Activated gamma-delta T cell treated with anti-CD3 and anti-CD28 coated beads, Interleukin-2, amount 50 U/mL, for 16 hours (primary cell): ENCODE data around the gene KIAA1191.

Experiments
- DNase-seq: peaks from one replicate; pipeline ENCODE4 v3.0.0-alpha.2; 2020; ENCODE audit warnings: low read depth

KIAA1191 gene

DNA sequence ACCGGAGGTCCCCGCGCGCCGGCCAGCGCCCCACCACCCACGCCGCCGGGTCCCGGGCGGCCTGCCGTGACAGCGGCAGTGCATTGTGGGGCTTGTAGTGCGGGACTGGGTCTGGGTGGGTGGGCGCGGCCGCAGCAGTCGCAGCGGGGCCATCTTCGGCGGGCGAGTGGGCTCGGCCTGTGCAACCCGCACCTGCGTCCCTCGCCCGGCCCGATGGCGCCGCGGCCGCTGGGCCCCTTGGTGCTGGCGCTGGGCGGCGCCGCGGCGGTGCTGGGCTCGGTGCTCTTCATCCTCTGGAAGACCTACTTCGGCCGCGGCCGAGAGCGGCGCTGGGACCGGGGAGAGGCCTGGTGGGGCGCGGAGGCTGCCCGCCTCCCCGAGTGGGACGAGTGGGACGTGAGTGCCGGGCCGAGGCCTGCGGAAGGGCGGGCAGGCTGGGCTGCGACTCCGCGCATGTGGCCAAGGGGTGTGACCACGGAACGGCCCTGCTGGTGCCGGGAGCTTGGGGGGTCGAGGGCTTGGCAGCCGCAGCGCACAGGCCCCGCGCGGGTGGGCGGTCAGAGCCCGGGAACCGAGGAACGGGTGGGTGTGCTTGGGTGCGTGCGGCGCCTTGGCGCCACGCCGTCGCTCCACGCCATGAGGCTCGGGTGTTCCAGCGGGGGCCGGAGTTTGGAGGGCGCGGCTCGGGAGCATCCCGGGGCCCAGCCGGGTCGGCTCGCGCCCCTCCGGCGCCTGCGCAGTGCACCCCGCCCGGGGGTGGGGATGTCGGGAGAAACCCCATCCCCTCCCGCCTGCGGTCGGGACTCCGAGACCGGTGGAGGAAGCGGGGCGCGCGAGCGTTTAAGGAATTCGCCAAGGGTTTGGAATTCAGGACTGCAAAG is 4.0 kb upstream of the KIAA1191 start, which contains the start of gene ARL10:
Gene ARL10, plus strand, starts transcription at position 137 of the 881 bp plus-strand sequence. Its CDS starts 77 bp downstream, at position 214.
- DNase-seq, result peak; percentile 36

GRCh38 chr5:176364765-176365350 is 3.3 kb upstream of the KIAA1191 start:
- DNase-seq, result no peak

DNA sequence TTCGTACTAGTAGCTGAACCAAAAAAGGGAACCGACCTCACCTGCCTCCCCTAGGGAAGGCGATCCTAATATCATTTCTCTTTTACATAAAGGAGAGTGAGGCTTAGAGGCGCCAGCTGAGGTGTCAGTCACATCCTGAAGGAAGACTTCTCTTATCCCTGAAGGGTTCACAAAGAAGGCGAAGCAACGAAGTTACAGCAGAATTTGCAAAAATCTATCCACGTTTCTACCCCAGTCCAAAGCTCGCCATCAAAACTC is 598 bp upstream of the KIAA1191 start:
- no peak for DNase-seq

GRCh38 chr5:176360894-176361436 is 599 bp downstream of the KIAA1191 start:
- peak; percentile 12 for DNase-seq

- DNase-seq, result no peak
Observed at GRCh38 chr5:176359658-176360057, 1.9 kb downstream of the KIAA1191 start.

DNA sequence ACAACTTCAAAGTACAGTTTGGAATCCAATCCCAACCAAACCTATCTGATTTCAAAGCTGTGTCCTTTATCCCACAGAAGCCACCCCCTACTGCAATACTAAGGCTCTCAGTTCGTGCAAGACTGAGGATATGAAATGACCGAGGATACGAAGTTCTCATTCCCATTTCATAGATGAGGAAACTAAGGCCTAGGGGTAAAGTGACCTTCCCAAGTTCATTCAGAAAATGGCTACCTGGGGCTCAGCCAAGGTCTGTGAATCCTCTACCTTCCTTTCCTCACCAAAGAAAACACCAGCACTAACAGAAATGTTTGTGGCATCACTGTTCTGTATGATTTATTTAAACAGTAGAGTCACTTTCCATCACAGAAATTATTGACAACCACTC is 5.4 kb downstream of the KIAA1191 start:
- no peak for DNase-seq

DNA sequence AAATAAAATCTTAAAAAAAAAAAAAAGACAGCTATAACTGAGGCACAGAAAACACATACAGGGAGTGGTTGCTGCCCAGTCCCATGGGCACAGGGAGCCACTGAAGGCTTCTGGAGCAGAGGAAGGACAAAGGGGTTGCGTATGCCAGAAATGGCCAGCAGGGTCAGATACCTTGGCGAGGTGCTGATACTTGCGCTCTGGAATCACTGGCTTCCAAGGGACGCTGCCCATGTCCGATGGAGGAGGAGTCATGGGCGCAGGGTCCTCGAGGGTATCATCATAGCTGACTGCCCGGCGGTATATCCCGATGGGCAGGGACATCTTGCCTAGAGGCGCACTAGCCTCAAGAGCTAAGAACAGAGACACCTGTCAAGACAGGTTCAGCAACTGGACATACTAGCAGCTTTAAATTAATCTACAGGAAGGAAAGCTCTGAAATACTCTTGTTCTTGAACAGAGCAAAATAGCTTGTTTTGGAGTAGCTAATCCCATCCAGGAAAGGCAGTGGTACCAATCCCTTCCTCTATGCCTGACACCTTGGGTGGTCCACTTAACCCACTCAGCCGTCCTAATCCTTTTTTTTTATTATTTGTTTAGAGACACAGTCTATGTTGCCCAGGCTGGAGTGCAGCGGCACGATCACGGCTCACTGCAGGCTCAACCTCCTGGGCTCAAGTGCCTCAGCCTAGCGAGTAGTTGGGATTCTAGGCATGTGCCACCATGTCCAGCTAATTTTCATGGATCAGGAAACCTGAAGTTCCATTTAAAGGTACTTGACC is 6.0 kb downstream of the KIAA1191 start:
- no peak for DNase-seq

DNA sequence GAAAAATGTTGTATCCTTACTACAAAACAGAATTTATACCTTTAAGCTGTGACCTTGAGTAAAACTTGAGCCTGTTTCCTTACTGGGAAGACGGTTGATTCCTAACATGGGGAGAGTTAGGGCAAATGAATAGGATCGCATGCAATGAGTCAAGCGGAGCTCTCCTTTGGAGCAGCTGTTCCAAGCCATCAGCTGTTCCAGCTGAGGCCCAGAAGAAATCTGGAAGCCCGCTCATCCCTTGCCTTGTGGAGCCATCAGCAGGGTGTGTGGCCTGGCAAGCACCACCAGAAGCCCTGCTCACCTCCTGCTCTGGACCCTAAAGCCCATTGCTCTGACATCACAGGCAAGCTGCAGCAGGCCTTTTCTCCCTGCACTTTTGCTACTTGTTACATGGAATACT is 8.0 kb downstream of the KIAA1191 start:
- no peak for DNase-seq

GRCh38 chr5:176352116-176352878 is 9.3 kb downstream of the KIAA1191 start:
- DNase-seq, result no peak

DNA sequence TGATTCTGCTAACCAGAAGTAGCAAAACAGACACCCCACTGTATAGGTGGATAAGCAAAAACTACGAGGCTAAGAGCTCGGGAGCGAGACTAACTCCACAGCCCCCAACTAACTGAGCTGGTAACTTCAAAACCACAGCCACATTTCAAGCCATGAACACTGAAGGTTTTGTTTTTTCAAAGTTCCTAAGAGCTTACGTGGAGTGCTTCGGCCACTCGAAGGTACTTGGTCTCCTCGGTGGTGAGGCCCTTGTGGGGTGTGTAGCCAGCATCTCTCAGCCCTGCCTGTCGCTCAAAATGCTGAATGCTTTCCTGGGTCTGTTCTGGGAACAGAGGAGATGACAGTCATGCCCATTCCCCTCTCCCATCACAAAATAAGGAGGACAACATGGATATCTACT is 11.1 kb downstream of the KIAA1191 start:
- DNase-seq, result no peak

DNA sequence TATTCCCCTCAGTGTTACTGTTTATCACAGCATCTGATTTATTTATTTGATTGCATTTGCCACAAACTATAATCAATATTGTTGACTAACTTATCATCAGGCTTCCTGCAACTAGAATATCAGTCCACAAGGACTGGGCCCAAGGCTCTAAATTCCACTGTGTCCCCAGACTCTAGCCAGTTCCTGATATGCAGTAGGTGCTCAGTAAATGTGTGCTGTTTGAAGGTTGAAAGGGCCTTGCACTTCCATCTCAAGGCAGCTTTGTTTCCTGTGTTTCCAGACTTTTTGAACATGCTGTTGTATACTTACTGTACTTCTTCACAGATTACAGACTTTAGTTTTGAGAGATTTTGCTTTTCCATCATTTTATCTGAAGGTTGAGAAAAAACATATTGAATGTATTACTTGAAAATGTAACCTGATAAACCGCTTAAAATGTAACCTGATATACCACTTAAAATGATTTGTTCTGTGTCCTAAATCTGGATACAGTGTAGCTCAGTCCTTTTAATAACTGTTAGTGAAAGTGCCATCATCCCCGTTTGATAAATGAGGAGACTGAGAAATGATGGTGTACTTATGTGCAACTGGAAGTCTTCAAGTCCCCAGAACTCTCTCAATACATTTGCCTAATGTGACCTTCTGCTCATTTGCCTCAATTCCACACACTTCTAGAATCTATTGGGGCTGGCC is 18.7 kb downstream of the KIAA1191 start:
- DNase-seq, result no peak

- no peak for DNase-seq
Observed at GRCh38 chr5:176342158-176342483, 19.4 kb downstream of the KIAA1191 start.

GRCh38 chr5:176341325-176342157 is 20.0 kb downstream of the KIAA1191 start:
- DNase-seq, result no peak

DNA sequence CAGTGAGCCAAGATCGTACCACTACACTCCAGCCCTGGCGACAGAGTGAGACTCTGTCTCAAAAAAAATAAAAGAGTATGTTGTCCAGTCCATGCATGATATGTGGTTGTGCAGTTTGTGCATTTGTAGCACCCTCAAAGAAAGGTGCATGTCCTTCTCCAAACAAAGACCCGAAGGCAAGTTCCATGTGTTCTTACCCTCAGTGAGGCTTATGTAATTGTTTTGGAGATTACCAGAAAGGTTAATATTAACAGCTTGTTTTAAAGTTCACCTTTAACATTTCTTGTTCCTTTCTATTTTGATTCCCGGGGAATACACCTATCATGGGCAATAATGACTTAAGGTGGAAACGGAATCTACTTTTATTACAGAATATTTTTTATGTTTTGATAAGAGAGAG is 22.3 kb downstream of the KIAA1191 start:
- DNase-seq, result no peak

GRCh38 chr5:176337913-176338312 is 23.7 kb downstream of the KIAA1191 start:
- DNase-seq, result no peak

DNA sequence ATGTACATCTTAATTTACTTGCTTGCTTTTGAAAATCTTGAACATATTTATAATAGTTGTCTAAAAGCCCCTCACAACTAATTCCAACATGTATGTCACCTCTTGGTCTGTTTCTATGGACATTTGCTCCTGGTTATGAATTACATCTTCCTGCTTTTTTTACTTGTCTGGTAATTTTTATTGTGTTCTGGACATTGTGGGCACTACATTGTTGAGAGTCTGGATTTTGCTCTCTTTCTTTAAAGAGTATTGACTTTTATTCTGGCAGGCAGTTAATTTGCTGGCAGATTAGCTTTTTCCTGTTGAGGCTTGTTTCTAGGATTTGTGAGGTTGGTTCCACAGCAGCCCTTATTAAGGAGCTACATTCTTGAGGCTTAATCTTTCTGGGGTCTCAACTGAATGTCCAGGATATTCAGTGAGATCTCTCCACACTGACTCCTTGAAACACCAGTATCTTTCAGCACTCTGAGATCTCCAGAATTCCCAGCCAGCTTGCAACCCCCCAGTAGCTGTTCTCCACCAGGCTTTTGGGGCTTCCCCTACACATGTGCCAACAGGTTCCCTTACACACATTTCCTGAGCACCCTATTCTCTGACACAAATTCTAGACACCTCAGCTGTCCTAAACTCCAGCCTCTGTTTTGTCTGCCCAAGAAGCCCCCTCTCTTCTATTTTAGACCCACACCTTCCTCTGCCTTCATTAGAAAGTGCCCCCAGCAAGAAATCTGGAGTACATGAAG is 27.4 kb downstream of the KIAA1191 start:
- no peak for DNase-seq

GRCh38 chr5:176320577-176320976 is 41.0 kb downstream of the KIAA1191 start:
- DNase-seq, result no peak

DNA sequence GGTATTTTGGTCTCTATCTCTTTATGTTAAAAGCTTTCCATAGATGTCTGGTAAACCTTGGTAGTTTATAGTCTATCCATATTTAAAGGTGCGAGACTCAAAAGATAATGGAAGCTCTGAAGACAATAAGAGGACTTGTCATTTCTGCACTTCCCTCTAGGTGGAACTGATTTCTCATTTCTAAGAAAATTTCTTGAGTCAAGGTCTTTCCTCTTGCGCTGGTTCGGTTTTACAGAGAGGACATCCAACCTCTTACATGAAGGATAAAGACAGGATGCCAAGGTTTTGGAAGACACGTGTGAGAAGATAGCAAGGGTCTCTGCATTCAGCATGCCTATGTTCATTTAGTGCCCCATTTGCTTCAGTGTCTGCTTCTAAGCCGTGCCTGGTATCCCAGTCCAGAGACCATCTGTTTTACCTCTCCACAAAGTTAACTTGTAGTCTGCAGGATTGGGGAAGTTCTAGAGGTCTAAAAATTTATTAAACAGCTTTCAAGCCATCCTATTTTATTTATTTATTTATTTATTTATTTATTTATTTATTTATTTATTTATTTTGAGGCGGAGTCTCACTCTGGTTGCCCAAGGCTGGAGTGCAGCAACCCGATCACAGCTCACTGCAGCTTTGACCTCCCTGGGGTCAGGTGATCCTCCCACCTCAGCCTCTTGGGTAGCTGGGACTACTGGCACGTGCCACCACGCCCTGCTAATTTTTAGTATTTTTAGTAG is 41.6 kb downstream of the KIAA1191 start:
- DNase-seq, result no peak
